Measurements from ENCODE around the gene PCNT. TPM values are rescaled to one million over a fixed set of nuclear protein-coding genes. Genes with fewer than 3 reads are reported as not detected.

The PCNT gene
- total RNA-seq, 1 donor = 19.2 TPM

DNA sequence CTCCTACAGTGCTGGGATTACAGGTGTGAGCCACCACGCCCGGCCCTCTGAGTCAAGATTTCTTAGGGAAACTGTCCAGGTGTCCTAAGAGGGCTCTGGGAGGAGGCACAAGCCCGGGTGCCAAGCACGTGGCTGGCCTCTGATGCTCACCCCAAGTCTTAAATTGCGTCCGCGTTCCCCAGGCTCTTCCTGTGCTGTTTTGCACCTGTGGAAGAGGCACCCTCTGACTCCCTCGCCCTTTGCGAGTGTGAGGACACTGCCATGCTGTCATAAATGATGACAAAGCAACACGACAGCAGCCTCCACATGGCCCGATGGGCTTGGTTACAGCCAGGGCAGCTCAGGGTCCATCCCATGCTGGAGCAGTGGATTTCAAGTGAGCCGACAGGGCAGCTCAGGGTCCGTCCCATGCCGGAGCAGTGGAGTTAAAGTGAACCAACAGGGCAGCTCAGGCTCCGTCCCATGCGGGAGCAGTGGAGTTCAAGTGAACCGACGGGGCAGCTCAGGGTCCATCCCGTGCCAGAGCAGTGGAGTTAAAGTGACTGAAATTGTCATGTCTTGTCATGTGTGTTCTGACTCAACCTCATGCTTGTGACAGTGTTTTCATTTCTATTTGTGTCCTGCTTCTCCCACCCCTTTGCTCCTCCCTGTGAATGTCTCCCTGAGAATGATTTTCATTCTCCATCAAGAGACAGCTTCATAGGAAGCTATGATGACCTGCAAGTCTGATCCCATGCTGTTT is 33.9 kb downstream of the PCNT start:
- Histone ChIP-seq H2AFZ (ENCODE audit: low read length) (no peak overlapping the region), H4K20me1 (ENCODE audit: insufficient read depth, low read length) (no peaks in the 10 kb centered on the region), H3K4me1 (ENCODE audit: insufficient read depth, low read length) (no peaks in the 10 kb centered on the region), H3K36me3 (ENCODE audit: insufficient read depth, low read length) (peaks cover 31% of the 10 kb centered on the region), H3K27ac (ENCODE audit: low read depth, low read length) (no peak overlapping the region), H3K4me3 (ENCODE audit: insufficient read depth, low read length) (no peak overlapping the region), H3K27me3 (ENCODE audit: insufficient read depth, low read length) (no peaks in the 10 kb centered on the region), H3K79me2 (ENCODE audit: insufficient read depth, low read length) (no peaks in the 10 kb centered on the region), H3K4me2 (ENCODE audit: insufficient read depth, low read length) (no peak overlapping the region), H3K9me3 (ENCODE audit: low read depth, low read length) (no peaks in the 10 kb centered on the region)
- TF ChIP-seq CTCF (IDR thresholded peaks at IDR 0.05; ENCODE audit: extremely low read depth, low read depth, low read length) = no peak
- DNase-seq (ENCODE audit: insufficient read length, low spot score, missing footprints) = peak; percentile 73

- no peak for TF ChIP-seq CTCF (IDR thresholded peaks at IDR 0.05; ENCODE audit: extremely low read depth, low read depth, low read length)
- Histone ChIP-seq H4K20me1 (ENCODE audit: insufficient read depth, low read length) (no peaks in the 10 kb centered on the region), H3K27ac (ENCODE audit: low read depth, low read length) (no peak overlapping the region), H3K4me2 (ENCODE audit: insufficient read depth, low read length) (no peak overlapping the region), H2AFZ (ENCODE audit: low read length) (no peak overlapping the region), H3K36me3 (ENCODE audit: insufficient read depth, low read length) (peaks cover 37% of the 10 kb centered on the region), H3K79me2 (ENCODE audit: insufficient read depth, low read length) (no peaks in the 10 kb centered on the region), H3K4me1 (ENCODE audit: insufficient read depth, low read length) (no peaks in the 10 kb centered on the region), H3K4me3 (ENCODE audit: insufficient read depth, low read length) (no peak overlapping the region), H3K9me3 (ENCODE audit: low read depth, low read length) (no peaks in the 10 kb centered on the region), H3K27me3 (ENCODE audit: insufficient read depth, low read length) (no peaks in the 10 kb centered on the region)
- no peak for DNase-seq (ENCODE audit: insufficient read length, low spot score, missing footprints)
Observed at GRCh38 chr21:46361176-46361575, 37.2 kb downstream of the PCNT start.

DNA sequence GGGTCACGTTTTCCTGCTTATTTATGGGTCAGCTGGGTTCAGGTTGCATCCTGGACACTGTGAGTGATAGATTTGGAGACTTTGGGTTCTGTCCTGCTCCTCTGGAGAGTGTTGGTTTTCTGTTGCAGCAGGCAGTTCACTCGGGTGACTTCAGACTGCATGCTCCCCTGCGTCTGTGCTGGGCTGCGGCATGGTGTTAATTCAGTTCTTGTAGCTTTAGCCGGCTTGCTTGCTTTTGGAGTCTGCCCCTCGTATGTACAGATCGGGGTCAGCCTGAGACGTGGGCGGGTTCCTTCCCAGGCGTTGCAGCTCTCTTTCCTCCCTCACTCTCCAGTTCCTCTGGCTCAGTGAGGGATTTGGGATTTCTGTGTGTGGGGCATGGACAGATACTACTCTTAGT is 38.0 kb downstream of the PCNT start:
- Histone ChIP-seq H3K27ac (ENCODE audit: low read depth, low read length) (no peak overlapping the region), H4K20me1 (ENCODE audit: insufficient read depth, low read length) (no peaks in the 10 kb centered on the region), H3K27me3 (ENCODE audit: insufficient read depth, low read length) (no peaks in the 10 kb centered on the region), H2AFZ (ENCODE audit: low read length) (no peak overlapping the region), H3K4me1 (ENCODE audit: insufficient read depth, low read length) (no peaks in the 10 kb centered on the region), H3K36me3 (ENCODE audit: insufficient read depth, low read length) (peaks cover 40% of the 10 kb centered on the region), H3K4me2 (ENCODE audit: insufficient read depth, low read length) (no peak overlapping the region), H3K79me2 (ENCODE audit: insufficient read depth, low read length) (no peaks in the 10 kb centered on the region), H3K9me3 (ENCODE audit: low read depth, low read length) (no peaks in the 10 kb centered on the region), H3K4me3 (ENCODE audit: insufficient read depth, low read length) (no peak overlapping the region)
- peak; percentile 9 for DNase-seq (ENCODE audit: insufficient read length, low spot score, missing footprints)
- no peak for TF ChIP-seq CTCF (IDR thresholded peaks at IDR 0.05; ENCODE audit: extremely low read depth, low read depth, low read length)

DNA sequence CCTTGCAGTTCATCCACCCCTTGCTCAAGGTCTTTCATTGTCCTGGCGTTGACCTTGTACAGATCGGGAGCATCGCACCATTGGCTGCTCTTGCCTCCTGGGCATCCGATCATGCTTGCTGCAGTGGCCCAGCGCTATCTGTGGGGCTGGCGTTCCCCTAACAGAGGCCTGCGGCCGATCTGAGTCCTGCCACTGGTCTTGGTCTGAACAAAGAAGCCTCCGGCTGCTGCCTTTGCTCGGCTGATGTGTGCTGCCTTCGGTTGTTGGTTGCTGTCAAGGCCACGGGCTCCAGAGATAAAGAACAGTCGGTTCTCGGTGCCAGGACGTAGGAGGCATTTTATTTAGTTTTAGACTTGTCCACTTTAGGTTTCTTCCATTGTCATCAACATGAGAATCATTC is 39.0 kb downstream of the PCNT start:
- no peaks in the 10 kb centered on the region for H3K27me3 ChIP-seq (ENCODE audit: insufficient read depth, low read length)
- H3K27ac ChIP-seq (ENCODE audit: low read depth, low read length) = no peak overlapping the region
- no peak for TF ChIP-seq CTCF (IDR thresholded peaks at IDR 0.05; ENCODE audit: extremely low read depth, low read depth, low read length)
- H3K36me3 ChIP-seq (ENCODE audit: insufficient read depth, low read length) = peaks cover 37% of the 10 kb centered on the region
- H3K4me2 ChIP-seq (ENCODE audit: insufficient read depth, low read length) = no peak overlapping the region
- no peaks in the 10 kb centered on the region for H3K79me2 ChIP-seq (ENCODE audit: insufficient read depth, low read length)
- no peak overlapping the region for H3K4me3 ChIP-seq (ENCODE audit: insufficient read depth, low read length)
- no peaks in the 10 kb centered on the region for H4K20me1 ChIP-seq (ENCODE audit: insufficient read depth, low read length)
- no peaks in the 10 kb centered on the region for H3K9me3 ChIP-seq (ENCODE audit: low read depth, low read length)
- no peak overlapping the region for H2AFZ ChIP-seq (ENCODE audit: low read length)
- DNase-seq (ENCODE audit: insufficient read length, low spot score, missing footprints) = peak; percentile 9
- no peaks in the 10 kb centered on the region for H3K4me1 ChIP-seq (ENCODE audit: insufficient read depth, low read length)
